K562 (cell line): ENCODE results near the gene MLYCD. TPM values are rescaled to one million over a fixed set of nuclear protein-coding genes. Genes with fewer than 3 reads are reported as not detected.

Source experiments
- ATAC-seq: fragments of 200-7000 bp; cut with Tn5 transposase; 3 replicates; pipeline ENCODE4 v1.9.1; 2020; ENCODE audit warnings: moderate library complexity
- BruUV-seq: library from RNA; stranded (reverse); fragments of 400-500 nt; replicated peaks from 2 replicates; lab custom pipeline; 2021; lab: Mats Ljungman, UMichigan
- CTCF ChIA-PET: fragments of 300-600 bp; formaldehyde crosslinking; extraction: SDS; loops from one replicate; lab custom pipeline; 2021; ENCODE audit warnings: low intra/inter-chr PET ratio; lab: Yijun Ruan, JAX
- POLR2A ChIA-PET: fragments of 300-600, 350-650 bp; sonication (Branson Sonifier 250); formaldehyde crosslinking; extraction: SDS; loops from one replicate; lab custom pipeline; 2021; ENCODE audit warnings: antibody characterized with exemption, inconsistent platforms; lab: Yijun Ruan, JAX
- DNase-seq, 4 experiments: peaks; one replicate each; pipeline versions ENCODE4 v3.0.0 to v3.0.0-alpha.2; 2011 to 2018; ENCODE audit warnings: low spot score in 3 of 4, mixed read lengths in 3 of 4; ENCODE audit errors: extremely low read depth in 1 of 4
- FAIRE-seq: peaks from 2 replicates; lab custom pipeline; 2011; peaks lifted over from hg19 to GRCh38; lab: Jason Lieb, UNC
- H2AFZ ChIP-seq: 2 replicates; pipeline ENCODE4 v1.6.0; 2011; ENCODE audit warnings: low read depth, low read length, control low read depth, inconsistent platforms
- H3K27ac ChIP-seq: fragments of 200-600 bp; 3 replicates; pipeline ENCODE4 v1.8.0; 2011; ENCODE audit warnings: low read depth, mild to moderate bottlenecking, control low read depth, inconsistent platforms, low read length, moderate library complexity, mixed read lengths; ENCODE audit errors: extremely low read depth
- H3K27me3 ChIP-seq, 2 experiments: fragments of 300-600 bp in 1 of 2; 2 replicates in 1 of 2; 3 replicates in 1 of 2; pipeline versions ENCODE4 v1.6.0 to v1.8.0; 2011; ENCODE audit warnings: inconsistent platforms in 2 of 2, low read length in 2 of 2, mild to moderate bottlenecking in 1 of 2, mixed read lengths in 1 of 2, moderate library complexity in 1 of 2; ENCODE audit not compliant: control insufficient read depth in 2 of 2, insufficient read depth in 2 of 2
- H3K36me3 ChIP-seq: fragments of 300-600 bp; 3 replicates; pipeline ENCODE4 v1.8.0; 2011; ENCODE audit warnings: mild to moderate bottlenecking, low read length, inconsistent platforms; ENCODE audit not compliant: control insufficient read depth, insufficient read depth
- H3K4me1 ChIP-seq, 2 experiments: fragments of 200-600 bp in 1 of 2; replicated peaks in 1 of 2; 2 replicates in 1 of 2; 3 replicates in 1 of 2; pipeline versions ENCODE4 v1.5.1 to v1.8.0; 2011; ENCODE audit warnings: inconsistent platforms in 2 of 2, low read length in 2 of 2, mild to moderate bottlenecking in 1 of 2, mixed read lengths in 1 of 2, moderate library complexity in 1 of 2; ENCODE audit not compliant: control insufficient read depth in 2 of 2, insufficient read depth in 2 of 2
- H3K4me2 ChIP-seq: 2 replicates; pipeline ENCODE4 v1.6.1; 2011; ENCODE audit warnings: low read length, control low read depth, inconsistent platforms, mixed read lengths; ENCODE audit not compliant: insufficient read depth
- H3K4me3 ChIP-seq: fragments of 200-600 bp; sonication (generic), shearing (Covaris generic); 2 replicates; pipeline ENCODE4 v1.5.1; 2016; ENCODE audit warnings: control low read depth, inconsistent platforms
- H3K79me2 ChIP-seq: fragments of 200-600 bp; 3 replicates; pipeline ENCODE4 v1.8.0; 2011; ENCODE audit warnings: low read length, inconsistent platforms; ENCODE audit not compliant: control insufficient read depth, insufficient read depth
- H3K9ac ChIP-seq, 2 experiments: 2 replicates each; pipeline versions ENCODE4 v1.6.0 to v1.6.1; 2011; ENCODE audit warnings: low read depth in 2 of 2, low read length in 2 of 2, control low read depth in 1 of 2, inconsistent platforms in 1 of 2, mild to moderate bottlenecking in 1 of 2, mixed read lengths in 1 of 2; ENCODE audit not compliant: insufficient read depth in 1 of 2
- H3K9me1 ChIP-seq: one replicate; pipeline ENCODE4 v1.6.0; 2011; ENCODE audit warnings: inconsistent platforms, mild to moderate bottlenecking, low read length, moderate library complexity; ENCODE audit not compliant: control insufficient read depth, insufficient read depth
- H3K9me3 ChIP-seq: replicated peaks from 2 replicates; pipeline ENCODE4 v1.5.1; 2011; ENCODE audit warnings: low read depth, low read length, inconsistent platforms; ENCODE audit not compliant: control insufficient read depth, insufficient read depth
- H4K20me1 ChIP-seq: replicated peaks from 2 replicates; pipeline ENCODE4 v1.6.1; 2011; ENCODE audit warnings: low read length, inconsistent platforms, mixed read lengths; ENCODE audit not compliant: control insufficient read depth, insufficient read depth
- CBFA2T3 ChIP-seq: fragments of 450-650 bp; IDR thresholded peaks from 2 replicates; pipeline ENCODE4 v1.6.1; 2017
- CHD2 ChIP-seq: IDR thresholded peaks from 2 replicates; pipeline ENCODE4 v1.6.1; 2011; ENCODE audit warnings: low read depth, low read length
- DNMT1 ChIP-seq: fragments of 450-650 bp; IDR thresholded peaks from 2 replicates; pipeline ENCODE4 v1.6.1; 2016; ENCODE audit warnings: antibody characterized with exemption, mild to moderate bottlenecking
- ZNF140 ChIP-seq: fragments of 250-450 bp; sonication (Bioruptor Pico); IDR thresholded peaks from 2 replicates; pipeline ENCODE4 v1.8.0; 2021; ENCODE audit warnings: moderate library complexity, mild to moderate bottlenecking, inconsistent platforms
- WGBS: fragments of 100-300 bp; shearing (Covaris generic); methylation state at CpG from one replicate; pipeline ENCODE4 v1.1.6; 2016; ENCODE audit warnings: low coverage, mixed read lengths; ENCODE audit not compliant: insufficient coverage; ENCODE audit errors: missing lambda C conversion rate; 5-methylcytosine and 5-hydroxymethylcytosine counted together
- in situ Hi-C: fragments of 300-500 bp; cut with MboI; formaldehyde crosslinking; loops from 4 replicates; pipeline ENCODE4 v1.15.0; 2018; ENCODE audit warnings: inconsistent platforms, mixed read lengths
- intact Hi-C: fragments of 100-400 bp; cut with micrococcal nuclease; formaldehyde crosslinking; loops from 2 replicates; pipeline ENCODE4 v1.14.2; 2022
- polyA plus RNA-seq, 8 experiments: library from polyadenylated mRNA; depleted of rRNA in 4 of 8; stranded (reverse) in 5 of 8; unstranded in 3 of 8; fragments of >200 nt; fragmentation: Nextera tagmentation in 2 of 8; fragmentation: Illumina TruSeq in 1 of 8; extraction: Ambion mirVana in 2 of 8; extraction: Trizol in 1 of 8; gene quantifications; 2 replicates each; pipeline versions ENCODE4 v1.2.1 to v1.2.3, GENCODE V29; 2011 to 2014; ENCODE audit warnings: inconsistent platforms in 1 of 8, missing spikeins in 1 of 8
- total RNA-seq, 7 experiments: library from RNA; depleted of rRNA in 6 of 7; stranded (reverse); fragments of >200 nt in 6 of 7; fragmentation: Illumina TruSeq in 2 of 7; extraction: Trizol in 2 of 7; gene quantifications; 2 replicates each; pipeline versions ENCODE4 v1.2.1 to v1.2.3, GENCODE V29; 2011 to 2021; ENCODE audit warnings: low replicate concordance in 1 of 7

Gene MLYCD
- total and polyA plus RNA-seq, 9 of the 15 experiments (the other 6 are each of a cell fraction or from before 2014, with no cell fraction given): 0.15 to 2.0 (median 1.0) TPM

- BruUV-seq: no TSS peak
- no peak overlapping the region for H3K4me2 ChIP-seq
- H3K4me3 ChIP-seq: no peak overlapping the region
- no peak; the same call in 2 of the 3 replicates for ATAC-seq
- no peaks in the 10 kb centered on the region for H3K36me3 ChIP-seq
- intact Hi-C loops: no loop called here
- FAIRE-seq: no peak
- DNase-seq: no peak
- no peak overlapping the region for H3K27ac ChIP-seq
- H3K9me3 ChIP-seq: no peaks in the 10 kb centered on the region
- H3K9me1 ChIP-seq: no peaks in the 10 kb centered on the region
- H4K20me1 ChIP-seq: peaks cover 3% of the 10 kb centered on the region; the same call in 1 of the 2 replicates
- peaks cover 22 to 33% of the 10 kb centered on the region in 2 experiments; a peak in 4 of 5 replicates for H3K27me3 ChIP-seq
- ChIA-PET POLR2A (interaction anchor here (0.6 to 2.0 kb wide), 4 partner anchors 8 to 16 kb away, joined by 3 to 11 read pairs (median 3); partner anchors contain the start of gene OSGIN1), CTCF (no interaction called here)
- no peak overlapping the region for H2AFZ ChIP-seq
- peaks cover 0 to 31% of the 10 kb centered on the region in 2 experiments; a peak in 2 of 5 replicates for H3K4me1 ChIP-seq
- no peaks in the 10 kb centered on the region for H3K79me2 ChIP-seq
- TF ChIP-seq ZNF140 (CRISPR knock-in tag) (no peak), DNMT1 (no peak), CBFA2T3 (0 out of 2 replicates have a peak, but pooled peaks have one; percentile 7), CHD2 (no peak)
- TF ChIP-seq, all 486 proteins: peak for 1
- peak overlapping the region in 1 of 2 experiments; percentile 60; a peak in 2 of 4 replicates for H3K9ac ChIP-seq
- 17% methylated on average over 11 of the region's 11 CpGs for WGBS
- in situ Hi-C loops: no loop called here
Observed at GRCh38 chr16:83942815-83943515, 44.0 kb downstream of the MLYCD start.
